ENCODE data around the gene EIF4EBP2. TPM values are rescaled to one million over a fixed set of nuclear protein-coding genes. Genes with fewer than 3 reads are reported as not detected.

The EIF4EBP2 gene
- total and polyA plus RNA-seq, 2 of the 13 experiments (the other 11 are each of a cell fraction or from before 2014, with no cell fraction given): 16.9 to 22.0 TPM

GRCh38 chr10:70368774-70369482, 35.0 kb upstream of the EIF4EBP2 start (continued):
- TF ChIP-seq ZNF883 (CRISPR knock-in tag; IDR thresholded peaks at IDR 0.05; ENCODE audit: not compliant biosample characterization) (no peak), ZNF350 (CRISPR knock-in tag; IDR thresholded peaks at IDR 0.05; ENCODE audit: borderline replicate concordance, low read depth) (peak; percentile 54; the same call in 1 of the 2 replicates), ZNF572 (CRISPR knock-in tag; IDR thresholded peaks at IDR 0.05) (no peak), FOSL1 (CRISPR knock-in tag; IDR thresholded peaks at IDR 0.05; ENCODE audit: borderline replicate concordance) (no peak), ZKSCAN5 (CRISPR knock-in tag; IDR thresholded peaks at IDR 0.05) (no peak), SOX5 (CRISPR knock-in tag; IDR thresholded peaks at IDR 0.05; ENCODE audit: borderline replicate concordance) (peak; percentile 47; the same call in 1 of the 2 replicates), MTF1 (CRISPR knock-in tag; IDR thresholded peaks at IDR 0.05) (no peak), ZNF780A (CRISPR knock-in tag; IDR thresholded peaks at IDR 0.05) (no peak), ZBTB8A (CRISPR knock-in tag; IDR thresholded peaks at IDR 0.05; ENCODE audit: borderline replicate concordance, low read depth) (no peak), ZNF343 (CRISPR knock-in tag; IDR thresholded peaks at IDR 0.05) (no peak), MLLT10 (CRISPR knock-in tag; IDR thresholded peaks at IDR 0.05) (no peak), ZGPAT (CRISPR knock-in tag; IDR thresholded peaks at IDR 0.05) (no peak), ARNTL (CRISPR knock-in tag; IDR thresholded peaks at IDR 0.05) (peak; percentile 54; the same call in 1 of the 2 replicates), JARID2 (CRISPR knock-in tag; IDR thresholded peaks at IDR 0.05; ENCODE audit: insufficient replicate concordance) (no peak), NFATC3 (CRISPR knock-in tag; IDR thresholded peaks at IDR 0.05) (no peak), TOPORS (CRISPR knock-in tag; IDR thresholded peaks at IDR 0.05) (no peak), MAFF (IDR thresholded peaks at IDR 0.05; ENCODE audit: low read depth, low read length) (no peak), AHR (CRISPR knock-in tag; IDR thresholded peaks at IDR 0.05) (no peak), ZNF282 (IDR thresholded peaks at IDR 0.05; ENCODE audit: partially characterized antibody) (no peak)
- TF ChIP-seq, protein P1, sequence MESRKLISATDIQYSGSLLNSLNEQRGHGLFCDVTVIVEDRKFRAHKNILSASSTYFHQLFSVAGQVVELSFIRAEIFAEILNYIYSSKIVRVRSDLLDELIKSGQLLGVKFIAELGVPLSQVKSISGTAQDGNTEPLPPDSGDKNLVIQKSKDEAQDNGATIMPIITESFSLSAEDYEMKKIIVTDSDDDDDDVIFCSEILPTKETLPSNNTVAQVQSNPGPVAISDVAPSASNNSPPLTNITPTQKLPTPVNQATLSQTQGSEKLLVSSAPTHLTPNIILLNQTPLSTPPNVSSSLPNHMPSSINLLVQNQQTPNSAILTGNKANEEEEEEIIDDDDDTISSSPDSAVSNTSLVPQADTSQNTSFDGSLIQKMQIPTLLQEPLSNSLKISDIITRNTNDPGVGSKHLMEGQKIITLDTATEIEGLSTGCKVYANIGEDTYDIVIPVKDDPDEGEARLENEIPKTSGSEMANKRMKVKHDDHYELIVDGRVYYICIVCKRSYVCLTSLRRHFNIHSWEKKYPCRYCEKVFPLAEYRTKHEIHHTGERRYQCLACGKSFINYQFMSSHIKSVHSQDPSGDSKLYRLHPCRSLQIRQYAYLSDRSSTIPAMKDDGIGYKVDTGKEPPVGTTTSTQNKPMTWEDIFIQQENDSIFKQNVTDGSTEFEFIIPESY (CRISPR knock-in tag; IDR thresholded peaks at IDR 0.05): no peak; the same call in 1 of the 2 replicates
- TF ChIP-seq, protein P2, sequence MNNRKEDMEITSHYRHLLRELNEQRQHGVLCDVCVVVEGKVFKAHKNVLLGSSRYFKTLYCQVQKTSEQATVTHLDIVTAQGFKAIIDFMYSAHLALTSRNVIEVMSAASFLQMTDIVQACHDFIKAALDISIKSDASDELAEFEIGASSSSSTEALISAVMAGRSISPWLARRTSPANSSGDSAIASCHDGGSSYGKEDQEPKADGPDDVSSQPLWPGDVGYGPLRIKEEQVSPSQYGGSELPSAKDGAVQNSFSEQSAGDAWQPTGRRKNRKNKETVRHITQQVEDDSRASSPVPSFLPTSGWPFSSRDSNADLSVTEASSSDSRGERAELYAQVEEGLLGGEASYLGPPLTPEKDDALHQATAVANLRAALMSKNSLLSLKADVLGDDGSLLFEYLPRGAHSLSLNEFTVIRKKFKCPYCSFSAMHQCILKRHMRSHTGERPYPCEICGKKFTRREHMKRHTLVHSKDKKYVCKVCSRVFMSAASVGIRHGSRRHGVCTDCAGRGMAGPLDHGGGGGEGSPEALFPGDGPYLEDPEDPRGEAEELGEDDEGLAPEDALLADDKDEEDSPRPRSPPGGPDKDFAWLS (CRISPR knock-in tag; IDR thresholded peaks at IDR 0.05; ENCODE audit: borderline replicate concordance): 0 out of 2 replicates have a peak, but pooled peaks have one; percentile 34
- TF ChIP-seq, protein P3, sequence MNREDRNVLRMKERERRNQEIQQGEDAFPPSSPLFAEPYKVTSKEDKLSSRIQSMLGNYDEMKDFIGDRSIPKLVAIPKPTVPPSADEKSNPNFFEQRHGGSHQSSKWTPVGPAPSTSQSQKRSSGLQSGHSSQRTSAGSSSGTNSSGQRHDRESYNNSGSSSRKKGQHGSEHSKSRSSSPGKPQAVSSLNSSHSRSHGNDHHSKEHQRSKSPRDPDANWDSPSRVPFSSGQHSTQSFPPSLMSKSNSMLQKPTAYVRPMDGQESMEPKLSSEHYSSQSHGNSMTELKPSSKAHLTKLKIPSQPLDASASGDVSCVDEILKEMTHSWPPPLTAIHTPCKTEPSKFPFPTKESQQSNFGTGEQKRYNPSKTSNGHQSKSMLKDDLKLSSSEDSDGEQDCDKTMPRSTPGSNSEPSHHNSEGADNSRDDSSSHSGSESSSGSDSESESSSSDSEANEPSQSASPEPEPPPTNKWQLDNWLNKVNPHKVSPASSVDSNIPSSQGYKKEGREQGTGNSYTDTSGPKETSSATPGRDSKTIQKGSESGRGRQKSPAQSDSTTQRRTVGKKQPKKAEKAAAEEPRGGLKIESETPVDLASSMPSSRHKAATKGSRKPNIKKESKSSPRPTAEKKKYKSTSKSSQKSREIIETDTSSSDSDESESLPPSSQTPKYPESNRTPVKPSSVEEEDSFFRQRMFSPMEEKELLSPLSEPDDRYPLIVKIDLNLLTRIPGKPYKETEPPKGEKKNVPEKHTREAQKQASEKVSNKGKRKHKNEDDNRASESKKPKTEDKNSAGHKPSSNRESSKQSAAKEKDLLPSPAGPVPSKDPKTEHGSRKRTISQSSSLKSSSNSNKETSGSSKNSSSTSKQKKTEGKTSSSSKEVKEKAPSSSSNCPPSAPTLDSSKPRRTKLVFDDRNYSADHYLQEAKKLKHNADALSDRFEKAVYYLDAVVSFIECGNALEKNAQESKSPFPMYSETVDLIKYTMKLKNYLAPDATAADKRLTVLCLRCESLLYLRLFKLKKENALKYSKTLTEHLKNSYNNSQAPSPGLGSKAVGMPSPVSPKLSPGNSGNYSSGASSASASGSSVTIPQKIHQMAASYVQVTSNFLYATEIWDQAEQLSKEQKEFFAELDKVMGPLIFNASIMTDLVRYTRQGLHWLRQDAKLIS (CRISPR knock-in tag; IDR thresholded peaks at IDR 0.05): no peak
